HCT116 (cell line): ENCODE results near the gene PTPRF. TPM values are rescaled to one million over a fixed set of nuclear protein-coding genes. Genes with fewer than 3 reads are reported as not detected.

ENCODE experiments used
- ATAC-seq: fragments of 200-7000 bp; cut with Tn5 transposase; 2 replicates; pipeline ENCODE4 v1.9.1; 2020; ENCODE audit warnings: mild to moderate bottlenecking, moderate library complexity
- BruUV-seq: library from RNA; stranded (reverse); fragments of 400-500 nt; replicated peaks from 2 replicates; lab custom pipeline; 2021; lab: Mats Ljungman, UMichigan
- CTCF ChIA-PET: fragments of 300-600 bp; sonication (Branson Sonifier 250); formaldehyde crosslinking; loops from one replicate; lab custom pipeline; 2021; ENCODE audit warnings: antibody characterized with exemption; lab: Charles Lee
- POLR2A ChIA-PET: fragments of 300-600, 350-600 bp; sonication (Branson Sonifier 250); formaldehyde crosslinking; loops from one replicate; lab custom pipeline; 2021; ENCODE audit warnings: antibody characterized with exemption; lab: Charles Lee
- RAD21 ChIA-PET, 2 experiments: fragments of 300-600 bp; sonication (Branson Sonifier 250); formaldehyde crosslinking; loops; one replicate each; lab custom pipeline; 2023; ENCODE audit warnings: low total read pairs in 2 of 2; ENCODE audit not compliant: uncharacterized antibody in 2 of 2, unreplicated experiment in 2 of 2, low non-redundant PET in 1 of 2; lab: Charles Lee
- DNase-seq: peaks from one replicate; pipeline ENCODE4 v3.0.0-alpha.2; 2010; ENCODE audit warnings: low read depth, low spot score
- H2AFZ ChIP-seq: fragments of 200-600 bp; shearing (Covaris generic), sonication (generic); 2 replicates; pipeline ENCODE4 v1.6.1; 2017; ENCODE audit warnings: low read depth, mixed run types, mixed read lengths, antibody characterized with exemption, low read length; ENCODE audit not compliant: poor library complexity, severe bottlenecking
- H3K27ac ChIP-seq: 2 replicates; pipeline ENCODE4 v1.5.1; 2012; ENCODE audit warnings: low read depth, low read length
- H3K27me3 ChIP-seq: fragments of 200-600 bp; sonication (generic); 2 replicates; pipeline ENCODE4 v1.6.1; 2016; ENCODE audit warnings: mixed run types, low read length, mixed read lengths; ENCODE audit not compliant: insufficient read depth
- H3K36me3 ChIP-seq, 2 experiments: fragments of 200-500 bp in 1 of 2; fragments of 200-600 bp in 1 of 2; sonication (Bioruptor generic) in 1 of 2; sonication (generic) in 1 of 2; 2 replicates each; pipeline versions ENCODE4 v1.5.1 to v1.6.1; 2014 to 2016; ENCODE audit warnings: low read length in 2 of 2, inconsistent platforms in 1 of 2, mixed read lengths in 1 of 2, mixed run types in 1 of 2; ENCODE audit not compliant: insufficient read depth in 2 of 2, control insufficient read depth in 1 of 2
- H3K4me1 ChIP-seq, 2 experiments: fragments of 200-600 bp in 1 of 2; sonication (generic) in 1 of 2; 2 replicates each; pipeline versions ENCODE4 v1.5.1 to v1.6.1; 2012 to 2017; ENCODE audit warnings: low read length in 2 of 2, inconsistent platforms in 1 of 2, mild to moderate bottlenecking in 1 of 2, mixed read lengths in 1 of 2, mixed run types in 1 of 2, moderate library complexity in 1 of 2; ENCODE audit not compliant: insufficient read depth in 2 of 2, control insufficient read depth in 1 of 2
- H3K4me2 ChIP-seq: fragments of 200-600 bp; sonication (generic); 2 replicates; pipeline ENCODE4 v1.6.1; 2017; ENCODE audit warnings: mixed run types, low read length, mixed read lengths
- H3K4me3 ChIP-seq, 2 experiments: fragments of 200-600 bp in 1 of 2; sonication (generic) in 1 of 2; replicated peaks in 1 of 2; 2 replicates each; pipeline ENCODE4 v1.5.1; 2011 to 2016; ENCODE audit warnings: low read length in 2 of 2, control low read depth in 1 of 2, low read depth in 1 of 2, mild to moderate bottlenecking in 1 of 2, mixed read lengths in 1 of 2, mixed run types in 1 of 2
- H3K79me2 ChIP-seq: fragments of 200-600 bp; sonication (generic); 2 replicates; pipeline ENCODE4 v1.6.1; 2017; ENCODE audit warnings: mild to moderate bottlenecking, mixed run types, low read length, moderate library complexity, mixed read lengths; ENCODE audit not compliant: insufficient read depth
- H3K9ac ChIP-seq: fragments of 200-600 bp; sonication (generic); 2 replicates; pipeline ENCODE4 v1.6.1; 2016; ENCODE audit warnings: low read length, mixed read lengths
- H3K9me2 ChIP-seq: fragments of 200-600 bp; sonication (generic), shearing (Covaris generic); 2 replicates; pipeline ENCODE4 v1.6.1; 2017; ENCODE audit warnings: mixed run types, mild to moderate bottlenecking, moderate library complexity; ENCODE audit not compliant: insufficient read depth
- H3K9me3 ChIP-seq, 2 experiments: fragments of 200-500 bp in 1 of 2; fragments of 200-600 bp in 1 of 2; sonication (Bioruptor generic) in 1 of 2; sonication (generic) in 1 of 2; 2 replicates each; pipeline ENCODE4 v1.6.1; 2014 to 2017; ENCODE audit warnings: low read length in 2 of 2, mixed read lengths in 2 of 2, inconsistent platforms in 1 of 2, low read depth in 1 of 2, mild to moderate bottlenecking in 1 of 2, mixed run types in 1 of 2, moderate library complexity in 1 of 2; ENCODE audit not compliant: control insufficient read depth in 1 of 2, insufficient read depth in 1 of 2
- H4K20me1 ChIP-seq: fragments of 200-600 bp; sonication (generic), shearing (Covaris generic); 2 replicates; pipeline ENCODE4 v1.6.1; 2017; ENCODE audit warnings: mixed run types, mild to moderate bottlenecking, moderate library complexity; ENCODE audit not compliant: insufficient read depth
- ATF3 ChIP-seq: IDR thresholded peaks from 2 replicates; pipeline ENCODE4 v1.6.1; 2012
- CBX3 ChIP-seq: IDR thresholded peaks from 2 replicates; pipeline ENCODE4 v1.6.1; 2012; ENCODE audit warnings: low read depth
- EGR1 ChIP-seq: IDR thresholded peaks from 2 replicates; pipeline ENCODE4 v1.6.1; 2012; ENCODE audit warnings: low read depth
- EZH2phosphoT487 ChIP-seq: fragments of 200-600 bp; IDR thresholded peaks from 2 replicates; pipeline ENCODE4 v1.6.1; 2018; ENCODE audit warnings: antibody characterized with exemption, borderline replicate concordance
- MAX ChIP-seq: IDR thresholded peaks from 2 replicates; pipeline ENCODE4 v1.6.1; 2012
- POLR2A ChIP-seq: IDR thresholded peaks from 2 replicates; pipeline ENCODE4 v1.7.0; 2011; ENCODE audit warnings: borderline replicate concordance; ENCODE audit not compliant: insufficient read depth, insufficient read length; ENCODE audit errors: extremely low read depth
- RAD21 ChIP-seq: IDR thresholded peaks from 2 replicates; pipeline ENCODE4 v1.6.1; 2012; ENCODE audit warnings: low read depth, mild to moderate bottlenecking
- REST ChIP-seq: IDR thresholded peaks from 2 replicates; pipeline ENCODE4 v1.6.1; 2012; ENCODE audit warnings: low read depth
- SIN3A ChIP-seq: IDR thresholded peaks from 2 replicates; pipeline ENCODE4 v1.6.1; 2012; ENCODE audit warnings: low read depth
- SP1 ChIP-seq: IDR thresholded peaks from 2 replicates; pipeline ENCODE4 v1.6.1; 2012; ENCODE audit warnings: low read depth
- SRF ChIP-seq: IDR thresholded peaks from 2 replicates; pipeline ENCODE4 v1.6.1; 2012; ENCODE audit warnings: low read depth
- TCF7L2 ChIP-seq: IDR thresholded peaks from 2 replicates; pipeline ENCODE4 v1.7.0; 2011; ENCODE audit warnings: borderline replicate concordance, inconsistent platforms; ENCODE audit not compliant: insufficient read depth, insufficient read length; ENCODE audit errors: extremely low read depth
- ZBTB33 ChIP-seq: IDR thresholded peaks from 2 replicates; pipeline ENCODE4 v1.6.1; 2011; ENCODE audit warnings: mild to moderate bottlenecking, low read length, moderate library complexity; ENCODE audit not compliant: insufficient replicate concordance; ENCODE audit errors: extremely low read depth
- ZNF274 ChIP-seq: fragments of 200-500 bp; sonication (Bioruptor generic); IDR thresholded peaks from 2 replicates; pipeline ENCODE4 v1.6.1; 2014; ENCODE audit warnings: mild to moderate bottlenecking, low read depth, low read length, inconsistent platforms
- intact Hi-C: fragments of 100-400 bp; cut with micrococcal nuclease; formaldehyde crosslinking; loops from 2 replicates; pipeline ENCODE4 v1.10.0; 2022
- total RNA-seq: library from RNA; stranded (reverse); gene quantifications from one replicate; pipeline ENCODE4 v1.2.1, GENCODE V29; 2021; ENCODE audit not compliant: unreplicated experiment

PTPRF gene
- total RNA-seq, 1 experiment from 2014 or later: 224 TPM

GRCh38 chr1:43634721-43635120 is 104.0 kb downstream of the PTPRF start:
- intact Hi-C loops: no loop called here
- H3K4me2 ChIP-seq: no peak overlapping the region
- DNase-seq (no peak), ATAC-seq (peak; percentile 73)
- peaks cover 0 to 14% of the 10 kb centered on the region in 2 experiments; a peak in 1 of 4 replicates for H3K4me1 ChIP-seq
- ChIA-PET CTCF (no interaction called here), RAD21 (no interaction called here), POLR2A (interaction anchor here (3.8 kb wide), 1 partner anchor 16 kb away, joined by 22 read pairs; the partner anchor contains the start of gene KDM4A)
- H3K9me2 ChIP-seq: no peaks in the 10 kb centered on the region
- no peak overlapping the region for H3K4me3 ChIP-seq
- no peak overlapping the region for H2AFZ ChIP-seq
- no TSS peak for BruUV-seq
- no peak overlapping the region for H3K27ac ChIP-seq
- no peaks in the 10 kb centered on the region for H3K27me3 ChIP-seq
- H3K79me2 ChIP-seq: no peaks in the 10 kb centered on the region
- no peaks in the 10 kb centered on the region for H3K36me3 ChIP-seq
- TF ChIP-seq TCF7L2 (no peak), SIN3A (no peak), POLR2A (no peak), EGR1 (no peak), MAX (no peak)
- no peaks in the 10 kb centered on the region for H3K9me3 ChIP-seq
- H4K20me1 ChIP-seq: no peaks in the 10 kb centered on the region
- H3K9ac ChIP-seq: no peak overlapping the region

- H3K27me3 ChIP-seq: no peaks in the 10 kb centered on the region
- no TSS peak for BruUV-seq
- intact Hi-C loops: no loop called here
- no peaks in the 10 kb centered on the region for H3K9me2 ChIP-seq
- H3K9me3 ChIP-seq: no peaks in the 10 kb centered on the region
- H3K27ac ChIP-seq: no peak overlapping the region
- no peak overlapping the region for H3K9ac ChIP-seq
- peaks cover 4 to 23% of the 10 kb centered on the region in 2 experiments; a peak in 3 of 4 replicates for H3K4me1 ChIP-seq
- H2AFZ ChIP-seq: no peak overlapping the region
- DNase-seq (no peak), ATAC-seq (peak; percentile 12; the same call in 1 of the 2 replicates)
- H3K36me3 ChIP-seq: no peaks in the 10 kb centered on the region
- no peak overlapping the region for H3K4me3 ChIP-seq
- ChIA-PET POLR2A (interaction anchor here (0.8 to 3.8 kb wide), 2 partner anchors 9 to 14 kb away, joined by 3 to 22 read pairs; partner anchors contain the start of gene KDM4A), RAD21 (no interaction called here), CTCF (interaction anchor here (0.8 kb wide), 1 partner anchor 14 kb away, joined by 3 read pairs; the partner anchor contains the start of gene KDM4A)
- no peak overlapping the region for H3K4me2 ChIP-seq
- H4K20me1 ChIP-seq: no peaks in the 10 kb centered on the region
- no peaks in the 10 kb centered on the region for H3K79me2 ChIP-seq
- TF ChIP-seq RAD21 (no peak), ZNF274 (no peak), REST (no peak; the same call in 1 of the 2 replicates), EZH2phosphoT487 (no peak), ATF3 (no peak), SRF (no peak), SP1 (no peak), TCF7L2 (no peak), CBX3 (no peak), ZBTB33 (no peak)
Observed at GRCh38 chr1:43636006-43636641, 105.4 kb downstream of the PTPRF start.
